ENCODE measurements around the gene PACC1.

PACC1 gene

GRCh38 chr1:212460376-212460775 lies 45.7 kb upstream of the PACC1 start:
- Histone ChIP-seq H3K4me3 (ENCODE audit: low read depth, low read length) (no peak overlapping the region), H3K36me3 (ENCODE audit: control insufficient read depth in 2 of 2, insufficient read depth in 1 of 2, low read length in 2 of 2) (no peaks in the 10 kb centered on the region), H3K4me1 (ENCODE audit: control insufficient read depth, insufficient read depth, low read length) (no peaks in the 10 kb centered on the region), H3K27ac (ENCODE audit: extremely low read depth, low read depth, low read length) (no peak overlapping the region), H3K9me3 (ENCODE audit: control insufficient read depth, insufficient read depth, low read depth, low read length) (no peaks in the 10 kb centered on the region)
- TF ChIP-seq SCRT2 (tag by site-specific recombination; IDR thresholded peaks at IDR 0.05) = no peak
- TF ChIP-seq KLF10 (tag by site-specific recombination; IDR thresholded peaks at IDR 0.05) = no peak
- TF ChIP-seq PRDM1 (tag by site-specific recombination; IDR thresholded peaks at IDR 0.05) = no peak
- no peak for TF ChIP-seq TRIM28 (IDR thresholded peaks at IDR 0.05; ENCODE audit: borderline replicate concordance, low read length)
- TF ChIP-seq ZNF324 (tag by site-specific recombination; IDR thresholded peaks at IDR 0.05) = no peak
- no peak for TF ChIP-seq ZNF529 (tag by site-specific recombination; IDR thresholded peaks at IDR 0.05; ENCODE audit: insufficient replicate concordance)
- no peak for TF ChIP-seq ZXDB (tag by site-specific recombination; IDR thresholded peaks at IDR 0.05)
- no peak for TF ChIP-seq ZBTB20 (tag by site-specific recombination; IDR thresholded peaks at IDR 0.05)
- TF ChIP-seq ZNF843 (tag by site-specific recombination; IDR thresholded peaks at IDR 0.05) = no peak
- ChIA-PET CTCF (no interaction called here), POLR2A (no interaction called here)

DNA sequence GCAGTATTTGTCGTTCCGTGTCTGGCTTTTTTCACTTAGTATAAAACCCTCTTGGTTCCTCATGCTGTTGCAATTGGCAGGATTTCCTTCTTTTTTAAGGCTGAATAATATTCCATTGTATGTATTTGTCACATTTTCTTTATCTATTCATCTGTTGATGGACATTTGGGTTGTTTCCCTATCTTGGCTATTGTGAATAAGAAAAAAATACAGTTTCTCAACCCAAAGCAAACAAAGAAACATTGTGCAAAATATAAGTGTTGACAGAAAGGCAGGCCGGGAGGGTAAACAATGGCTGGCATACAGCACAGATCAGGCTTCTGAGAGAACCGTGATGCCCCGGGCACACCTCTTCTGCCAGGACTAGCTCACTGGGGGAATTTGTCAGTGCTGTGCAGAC lies 45.0 kb upstream of the PACC1 start:
- Histone ChIP-seq H3K4me3 (ENCODE audit: low read depth, low read length) (no peak overlapping the region), H3K4me1 (ENCODE audit: control insufficient read depth, insufficient read depth, low read length) (no peaks in the 10 kb centered on the region), H3K9me3 (ENCODE audit: control insufficient read depth, insufficient read depth, low read depth, low read length) (no peaks in the 10 kb centered on the region), H3K36me3 (ENCODE audit: control insufficient read depth in 2 of 2, insufficient read depth in 1 of 2, low read length in 2 of 2) (no peaks in the 10 kb centered on the region), H3K27ac (ENCODE audit: extremely low read depth, low read depth, low read length) (no peak overlapping the region)
- CTCF ChIA-PET = interaction anchor here (0.7 to 1.1 kb wide), 3 partner anchors 8 to 531 kb away, joined by 3 to 4 read pairs (median 4); partner anchors contain the start of genes DTL and INTS7
- POLR2A ChIA-PET = no interaction called here
- no peak for TF ChIP-seq YY2 (tag by site-specific recombination; IDR thresholded peaks at IDR 0.05)
- TF ChIP-seq ZNF146 (tag by site-specific recombination; IDR thresholded peaks at IDR 0.05) = peak; percentile 42

- H3K4me1 ChIP-seq (ENCODE audit: control insufficient read depth, insufficient read depth, low read length) = no peaks in the 10 kb centered on the region
- ChIA-PET POLR2A (interaction anchor here (0.8 kb wide), 1 partner anchor 149 kb away, joined by 6 read pairs; the partner anchor contains the start of gene ATF3), CTCF (interaction anchor here (0.5 to 4.2 kb wide), 6 partner anchors 8 to 2000 kb away, joined by 3 to 33 read pairs (median 4); partner anchors contain the start of genes DTL and INTS7)
Observed at GRCh38 chr1:212458817-212459216, 44.1 kb upstream of the PACC1 start.

More at GRCh38 chr1:212458817-212459216, 44.1 kb upstream of the PACC1 start:
- TF ChIP-seq ZNF623 (tag by site-specific recombination; IDR thresholded peaks at IDR 0.05) (no peak), ZNF16 (tag by site-specific recombination; IDR thresholded peaks at IDR 0.05; ENCODE audit: low read depth) (no peak), ZNF239 (tag by site-specific recombination; IDR thresholded peaks at IDR 0.05) (no peak), ZNF394 (tag by site-specific recombination; IDR thresholded peaks at IDR 0.05; ENCODE audit: borderline replicate concordance) (no peak), ZNF311 (tag by site-specific recombination; IDR thresholded peaks at IDR 0.05; ENCODE audit: borderline replicate concordance) (no peak), SCRT2 (tag by site-specific recombination; IDR thresholded peaks at IDR 0.05) (no peak), SALL2 (tag by site-specific recombination; IDR thresholded peaks at IDR 0.05; ENCODE audit: borderline replicate concordance) (no peak), ZNF629 (tag by site-specific recombination; IDR thresholded peaks at IDR 0.05) (no peak), PRDM4 (tag by site-specific recombination; IDR thresholded peaks at IDR 0.05) (no peak), ZNF610 (tag by site-specific recombination; IDR thresholded peaks at IDR 0.05; ENCODE audit: borderline replicate concordance) (no peak), ZNF658 (tag by site-specific recombination; IDR thresholded peaks at IDR 0.05) (no peak), HOXA7 (CRISPR knock-in tag; IDR thresholded peaks at IDR 0.05; ENCODE audit: borderline replicate concordance) (no peak), ZSCAN4 (tag by site-specific recombination; IDR thresholded peaks at IDR 0.05) (no peak), ZNF645 (tag by site-specific recombination; IDR thresholded peaks at IDR 0.05) (no peak), ZNF548 (tag by site-specific recombination; IDR thresholded peaks at IDR 0.05) (no peak)
- Histone ChIP-seq H3K4me3 (ENCODE audit: low read depth, low read length) (no peak overlapping the region), H3K9me3 (ENCODE audit: control insufficient read depth, insufficient read depth, low read depth, low read length) (no peaks in the 10 kb centered on the region), H3K36me3 (ENCODE audit: control insufficient read depth in 2 of 2, insufficient read depth in 1 of 2, low read length in 2 of 2) (no peaks in the 10 kb centered on the region), H3K27ac (ENCODE audit: extremely low read depth, low read depth, low read length) (no peak overlapping the region)

Data from HEK293 (cell line).